Astrocyte (in vitro differentiated cells and primary cell): ENCODE measurements around the gene OR52E1.

Source experiments
- CTCF ChIP-seq: IDR thresholded peaks from 2 replicates; pipeline ENCODE4 v1.5.1; 2011; ENCODE audit warnings: low read depth, mild to moderate bottlenecking, inconsistent platforms, low read length, moderate library complexity; ENCODE audit not compliant: insufficient read depth
- EZH2 ChIP-seq: IDR thresholded peaks from 2 replicates; pipeline ENCODE4 v1.6.1; 2012; ENCODE audit warnings: mild to moderate bottlenecking, low read length, inconsistent platforms; ENCODE audit not compliant: insufficient read depth

GRCh38 chr11:5059391-5059790 is 10.0 kb upstream of the OR52E1 start, which contains the start of gene OR52E2:
- TF ChIP-seq CTCF, result no peak
- no peak for TF ChIP-seq EZH2
